ENCODE data around the gene GPR173.

GPR173 gene

DNA sequence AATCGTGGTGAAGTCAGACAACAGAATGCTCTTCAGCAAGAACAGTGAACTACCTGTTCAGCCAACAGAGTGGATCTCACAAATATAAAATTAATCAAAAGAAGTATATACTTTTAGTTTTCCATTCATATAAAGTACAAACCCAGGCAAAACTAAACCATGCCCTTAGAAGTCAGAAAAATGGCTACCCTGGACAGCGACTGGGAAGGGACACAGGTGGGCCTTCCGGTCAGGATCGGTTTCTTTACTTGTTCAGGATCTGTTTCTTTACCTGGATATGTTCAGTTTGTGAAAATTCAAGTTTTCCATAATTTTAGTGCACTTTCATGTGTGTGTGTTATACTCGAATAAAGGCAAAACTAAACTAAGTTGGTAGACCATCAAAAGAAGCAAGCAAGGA, 12.4 kb upstream of the GPR173 start:
- DNase-seq (ENCODE audit: extremely low read depth, low read depth): no peak
- TF ChIP-seq, protein P1, sequence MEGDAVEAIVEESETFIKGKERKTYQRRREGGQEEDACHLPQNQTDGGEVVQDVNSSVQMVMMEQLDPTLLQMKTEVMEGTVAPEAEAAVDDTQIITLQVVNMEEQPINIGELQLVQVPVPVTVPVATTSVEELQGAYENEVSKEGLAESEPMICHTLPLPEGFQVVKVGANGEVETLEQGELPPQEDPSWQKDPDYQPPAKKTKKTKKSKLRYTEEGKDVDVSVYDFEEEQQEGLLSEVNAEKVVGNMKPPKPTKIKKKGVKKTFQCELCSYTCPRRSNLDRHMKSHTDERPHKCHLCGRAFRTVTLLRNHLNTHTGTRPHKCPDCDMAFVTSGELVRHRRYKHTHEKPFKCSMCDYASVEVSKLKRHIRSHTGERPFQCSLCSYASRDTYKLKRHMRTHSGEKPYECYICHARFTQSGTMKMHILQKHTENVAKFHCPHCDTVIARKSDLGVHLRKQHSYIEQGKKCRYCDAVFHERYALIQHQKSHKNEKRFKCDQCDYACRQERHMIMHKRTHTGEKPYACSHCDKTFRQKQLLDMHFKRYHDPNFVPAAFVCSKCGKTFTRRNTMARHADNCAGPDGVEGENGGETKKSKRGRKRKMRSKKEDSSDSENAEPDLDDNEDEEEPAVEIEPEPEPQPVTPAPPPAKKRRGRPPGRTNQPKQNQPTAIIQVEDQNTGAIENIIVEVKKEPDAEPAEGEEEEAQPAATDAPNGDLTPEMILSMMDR (IDR thresholded peaks at IDR 0.05; ENCODE audit: low read depth, low read length): no peak

DNA sequence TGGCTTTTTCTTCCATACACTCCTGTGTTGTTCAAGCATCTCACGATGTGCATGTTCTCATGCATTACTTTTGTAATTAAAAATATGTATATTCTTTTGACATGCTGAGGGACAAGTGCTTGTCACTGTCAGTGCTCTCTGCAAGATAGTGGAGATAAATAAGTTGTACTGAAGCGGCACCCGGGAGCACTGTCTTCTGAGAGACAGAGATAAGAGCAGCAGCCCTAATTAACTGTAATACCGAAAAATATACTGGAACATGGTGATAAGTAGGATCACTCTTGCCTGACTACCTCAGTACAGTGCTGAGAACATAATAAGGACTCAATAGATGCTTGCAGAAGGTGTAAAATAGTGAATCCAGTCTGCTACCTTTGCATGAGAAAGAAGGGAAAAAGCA, 9.4 kb upstream of the GPR173 start:
- TF ChIP-seq, protein P1 (IDR thresholded peaks at IDR 0.05; ENCODE audit: low read depth, low read length): no peak
- no peak for DNase-seq (ENCODE audit: extremely low read depth, low read depth)

DNA sequence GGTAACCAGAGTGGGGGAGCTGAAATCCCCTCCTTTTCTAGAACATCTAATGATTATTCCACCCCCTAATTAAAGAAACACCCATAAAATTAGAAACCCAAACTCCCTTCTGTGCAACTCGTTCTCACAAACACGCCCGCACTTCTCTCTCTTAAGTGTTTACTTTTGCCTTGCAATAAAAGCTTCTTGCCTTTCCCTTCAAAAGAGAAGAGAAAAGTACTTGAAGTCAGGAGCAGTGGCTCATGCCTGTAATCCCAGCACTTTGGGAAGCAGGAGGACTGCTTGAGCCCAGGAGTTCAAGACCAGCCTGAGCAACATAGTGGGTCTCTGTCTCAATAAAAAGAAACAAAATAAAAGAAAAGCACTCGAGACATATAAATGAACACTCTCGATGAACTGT, 3.6 kb upstream of the GPR173 start:
- DNase-seq (ENCODE audit: extremely low read depth, low read depth): no peak
- TF ChIP-seq, protein P1 (IDR thresholded peaks at IDR 0.05; ENCODE audit: low read depth, low read length): no peak

DNA sequence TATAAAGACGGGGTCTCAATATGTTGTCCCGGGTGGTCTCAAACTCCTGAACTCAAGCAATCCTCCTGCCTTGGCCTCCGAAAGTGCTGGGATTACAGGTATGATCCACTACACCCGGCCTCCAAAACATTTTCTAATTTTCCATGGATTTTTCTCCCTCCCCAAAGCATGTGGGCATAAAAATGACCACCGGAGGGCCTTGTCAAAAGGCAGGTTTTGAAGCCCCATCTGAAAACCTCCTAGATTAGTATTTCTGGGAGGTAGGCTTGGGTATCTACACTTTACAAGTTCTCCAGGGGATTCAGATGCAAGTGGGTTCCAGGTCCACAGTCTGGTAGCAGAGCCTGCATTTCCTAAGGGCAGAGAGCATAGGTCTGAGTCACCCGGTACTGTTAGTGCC, 1.4 kb upstream of the GPR173 start:
- TF ChIP-seq, protein P1 (IDR thresholded peaks at IDR 0.05; ENCODE audit: low read depth, low read length): peak; percentile 31
- DNase-seq (ENCODE audit: extremely low read depth, low read depth): no peak

DNA sequence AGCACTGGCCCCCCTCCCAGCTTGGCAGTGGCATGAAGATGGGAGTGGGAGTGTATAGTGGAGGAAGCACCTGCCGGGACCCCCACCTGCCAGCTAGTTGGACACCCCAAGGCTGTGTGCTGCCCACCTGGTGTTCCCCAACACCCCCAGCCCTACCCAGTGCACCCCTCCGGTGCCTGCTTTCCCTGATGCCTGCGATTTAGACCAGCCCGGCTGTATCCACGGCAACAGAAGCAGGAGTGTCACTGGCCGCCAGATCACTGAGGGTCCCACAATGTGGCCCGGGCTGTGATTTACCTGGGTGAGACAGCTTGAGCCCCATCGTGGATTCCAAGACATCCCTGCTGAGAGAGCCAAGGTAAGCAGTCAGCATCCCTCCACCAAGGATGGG, 533 bp downstream of the GPR173 start:
- TF ChIP-seq, protein P1 (IDR thresholded peaks at IDR 0.05; ENCODE audit: low read depth, low read length): no peak
- DNase-seq (ENCODE audit: extremely low read depth, low read depth): no peak

DNA sequence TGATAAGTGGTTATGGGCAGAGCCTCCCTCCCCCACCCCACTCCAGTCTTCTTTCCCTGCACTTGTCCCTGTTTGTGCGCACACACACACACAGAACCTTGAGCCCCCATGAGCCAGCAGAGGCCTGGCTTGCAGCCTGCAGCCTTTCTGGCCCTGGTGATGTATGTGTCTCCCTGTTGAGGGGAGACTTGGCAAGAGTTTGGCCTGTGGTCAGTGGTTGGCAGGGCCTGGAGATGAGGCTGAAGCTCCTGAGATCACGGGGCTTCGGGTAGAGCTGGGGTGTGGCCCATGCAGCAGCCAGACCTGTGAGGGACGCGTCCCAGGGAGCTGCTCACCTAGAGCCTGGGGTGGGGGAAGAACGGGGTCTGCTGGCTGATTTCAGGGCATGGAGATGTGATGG, 2.3 kb downstream of the GPR173 start:
- TF ChIP-seq, protein P1 (IDR thresholded peaks at IDR 0.05; ENCODE audit: low read depth, low read length): no peak
- no peak for DNase-seq (ENCODE audit: extremely low read depth, low read depth)

DNA sequence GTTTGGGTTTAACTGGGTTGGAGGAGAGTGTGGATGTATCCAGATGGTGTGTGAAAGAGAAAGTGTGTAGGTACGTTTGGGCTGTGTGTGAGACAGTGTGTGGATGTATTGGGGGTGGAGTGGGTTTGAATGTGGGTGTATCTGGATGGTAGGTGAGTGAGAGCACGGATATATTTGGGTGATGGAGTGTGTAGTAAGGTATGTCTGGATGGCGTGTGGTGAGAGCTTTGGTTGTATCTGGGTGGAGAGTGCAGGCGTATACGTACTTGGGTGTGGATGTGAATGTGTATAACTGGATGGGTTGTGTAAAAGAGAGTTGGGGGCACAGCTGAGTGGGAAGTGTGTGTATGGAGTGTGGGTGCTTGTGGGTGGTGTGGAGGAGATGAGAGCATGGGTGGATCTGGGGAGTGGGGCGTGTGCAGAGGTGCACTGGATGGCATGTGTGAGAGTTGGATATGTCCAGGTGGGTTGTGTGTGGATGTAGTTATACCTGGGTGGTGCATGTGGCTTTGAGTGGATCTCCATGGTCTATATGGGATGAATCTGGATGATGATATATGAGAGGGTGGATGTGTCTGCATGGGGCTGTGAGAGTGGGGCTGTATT, 6.8 kb downstream of the GPR173 start:
- TF ChIP-seq, protein P1 (IDR thresholded peaks at IDR 0.05; ENCODE audit: low read depth, low read length): no peak
- DNase-seq (ENCODE audit: extremely low read depth, low read depth): no peak

Measured in AG09319 (cell line).